LNCaP clone FGC (cell line): ENCODE measurements around the gene NABP2.

Experiments
- DNase-seq: peaks from one replicate; pipeline ENCODE4 v3.0.0-alpha.2; 2011; ENCODE audit warnings: low read depth
- H3K4me3 ChIP-seq: 2 replicates; pipeline ENCODE4 v1.5.1; 2011; ENCODE audit warnings: mild to moderate bottlenecking, low read depth, low read length, control low read depth
- CTCF ChIP-seq: IDR thresholded peaks from 2 replicates; pipeline ENCODE4 v1.5.1; 2012; ENCODE audit warnings: mild to moderate bottlenecking; ENCODE audit not compliant: control insufficient read depth, insufficient read depth; ENCODE audit errors: extremely low read depth

NABP2 gene

GRCh38 chr12:56202366-56202765 is 21.8 kb upstream of the NABP2 start:
- TF ChIP-seq CTCF, result no peak
- no peak overlapping the region for H3K4me3 ChIP-seq
- DNase-seq, result peak; percentile 63

DNA sequence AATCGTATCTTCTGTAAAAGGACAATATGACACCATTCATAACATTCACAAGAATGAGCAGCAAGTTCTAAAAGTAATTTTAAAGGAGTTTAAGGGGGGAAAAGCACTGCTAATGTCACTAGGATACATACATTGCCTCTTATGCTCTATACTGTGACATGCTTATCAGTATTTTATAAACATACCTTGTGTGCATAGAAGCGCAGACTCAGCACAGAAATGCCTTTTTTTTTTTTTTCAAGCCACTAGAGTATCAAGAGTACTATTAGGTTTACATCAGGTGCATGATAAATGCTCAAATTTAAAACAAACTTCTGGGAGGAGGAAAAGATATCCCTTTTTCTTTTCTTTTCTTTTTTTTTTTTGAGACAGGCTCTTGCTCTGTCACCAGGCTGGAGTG is 21.3 kb upstream of the NABP2 start:
- DNase-seq, result no peak
- no peak overlapping the region for H3K4me3 ChIP-seq
- TF ChIP-seq CTCF, result no peak

GRCh38 chr12:56204275-56204674 is 19.9 kb upstream of the NABP2 start:
- no peak overlapping the region for H3K4me3 ChIP-seq

GRCh38 chr12:56205445-56205844 is 18.7 kb upstream of the NABP2 start:
- no peak for DNase-seq
- TF ChIP-seq CTCF, result no peak
- no peak overlapping the region for H3K4me3 ChIP-seq

More at GRCh38 chr12:56204275-56204674, 19.9 kb upstream of the NABP2 start:
- no peak for TF ChIP-seq CTCF
- DNase-seq, result no peak

- TF ChIP-seq CTCF, result peak; percentile 34
- no peak for DNase-seq
- H3K4me3 ChIP-seq, result no peak overlapping the region
Observed at GRCh38 chr12:56206452-56207166, 17.5 kb upstream of the NABP2 start.

GRCh38 chr12:56208006-56208405 is 16.1 kb upstream of the NABP2 start:
- DNase-seq, result no peak
- H3K4me3 ChIP-seq, result no peak overlapping the region
- TF ChIP-seq CTCF, result no peak

DNA sequence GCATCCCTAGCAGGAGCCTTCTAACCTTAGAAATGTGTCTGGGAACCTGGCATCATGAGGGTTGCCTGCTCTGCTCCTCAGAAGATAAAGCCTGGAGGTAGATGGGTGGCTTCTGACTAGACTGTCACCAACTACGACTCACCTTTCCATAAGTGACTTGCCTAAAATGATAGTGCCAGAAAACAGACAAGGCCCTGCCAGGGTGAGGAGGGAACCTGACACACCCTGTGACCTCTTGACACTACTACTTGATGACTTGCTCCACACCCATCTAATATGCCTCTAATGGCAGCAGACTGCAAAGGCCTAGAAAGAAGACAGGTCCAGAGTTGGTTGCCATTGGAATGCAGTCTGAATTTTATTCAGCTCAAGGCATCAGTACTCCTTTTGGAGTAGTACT is 11.8 kb upstream of the NABP2 start:
- no peak overlapping the region for H3K4me3 ChIP-seq
- no peak for TF ChIP-seq CTCF
- no peak for DNase-seq
